ENCODE measurements around the gene MLLT11. TPM values are rescaled to one million over a fixed set of nuclear protein-coding genes. Genes with fewer than 3 reads are reported as not detected.

The MLLT11 gene
- polyA plus RNA-seq (2013, experiment 1 of 2), result 36.6 TPM
- 48.0 TPM for polyA plus RNA-seq (2013, experiment 2 of 2)

DNA sequence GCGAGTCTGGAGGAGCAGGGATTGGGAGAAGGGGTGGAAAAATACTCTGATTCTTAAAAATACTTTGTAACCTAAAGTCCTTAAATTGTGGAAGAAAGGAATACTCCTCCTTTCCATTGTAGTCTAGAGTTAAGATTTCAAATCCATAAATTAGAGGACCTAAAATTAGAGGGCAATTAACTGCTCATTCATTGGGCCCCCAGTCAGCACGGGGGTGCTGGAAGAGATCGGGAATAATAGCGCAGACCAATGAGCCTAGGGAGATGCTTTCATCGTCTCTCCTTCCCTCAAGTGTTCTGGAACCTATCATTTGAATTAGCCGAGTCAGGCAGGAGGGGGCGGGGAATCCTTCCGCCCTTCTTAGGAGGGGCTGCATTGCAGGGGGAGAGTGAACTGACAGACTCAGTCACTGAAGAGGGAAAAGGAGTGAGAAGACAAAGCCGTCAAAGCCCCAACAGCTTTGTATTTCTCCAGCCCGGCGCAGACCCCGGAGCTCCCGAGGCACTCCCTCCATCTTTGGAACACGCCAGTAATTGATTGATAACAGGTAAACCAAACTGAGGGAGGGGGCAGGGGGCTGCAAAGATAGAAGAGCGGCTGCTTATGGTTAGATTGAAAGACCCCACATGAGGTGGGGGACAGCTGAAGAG lies at the start of gene MLLT11:
Gene MLLT11 (plus strand): TSS at position 391 of the 650 bp plus-strand sequence. CDS start 6,828 bp downstream, outside the sequence.
- Histone ChIP-seq H3K4me1 (ENCODE audit: insufficient read depth, low read length) (peaks cover 24% of the 10 kb centered on the region), H3K4me3 (ENCODE audit: low read length) (peak within 1 kb of the TSS; percentile 77)
- 0% methylated on average over 14 of the region's 15 CpGs for WGBS

DNA sequence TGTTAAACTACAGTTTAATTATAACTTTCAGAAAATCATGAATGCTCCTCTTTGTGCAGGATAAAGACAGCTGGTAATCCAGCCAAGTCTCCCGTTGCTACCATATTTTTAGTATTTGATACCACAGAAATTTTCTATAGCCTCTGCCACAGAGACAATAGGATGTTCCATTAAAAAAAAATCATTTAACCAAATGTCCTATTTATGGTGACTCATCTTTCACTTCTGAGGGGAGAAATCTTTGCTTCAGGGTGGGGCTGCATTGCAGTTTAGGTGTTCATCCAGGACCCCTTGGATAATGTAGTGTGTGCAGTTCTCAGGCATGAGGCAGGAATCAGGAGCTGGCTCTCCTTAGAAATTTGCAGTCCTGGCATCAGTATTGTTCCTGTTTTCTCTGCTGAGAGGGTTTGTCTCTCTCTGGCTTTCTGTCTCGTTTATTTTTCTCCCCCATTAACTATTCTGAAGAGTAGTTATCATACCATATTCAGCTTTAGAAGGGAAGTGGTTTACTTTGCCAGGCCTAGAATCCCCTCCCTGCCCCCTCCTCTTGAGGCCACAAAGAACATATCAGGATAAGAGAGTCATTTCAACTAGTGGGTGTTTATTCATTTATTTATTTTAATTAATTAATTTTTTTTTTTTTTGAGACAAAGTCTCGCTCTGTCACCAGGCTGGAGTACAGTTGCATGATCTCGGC lies 48.9 kb upstream of the MLLT11 start:
- Histone ChIP-seq H3K27me3 (ENCODE audit: insufficient read depth, low read length) (no peaks in the 10 kb centered on the region), H3K4me3 (ENCODE audit: low read length) (no peak overlapping the region), H3K9me3 (ENCODE audit: insufficient read depth, low read depth, low read length) (no peaks in the 10 kb centered on the region), H3K36me3 (ENCODE audit: insufficient read depth, low read length) (no peaks in the 10 kb centered on the region), H3K27ac (ENCODE audit: low read depth, low read length) (no peak overlapping the region), H3K9ac (ENCODE audit: low read depth, low read length) (no peak overlapping the region), H3K4me1 (ENCODE audit: insufficient read depth, low read length) (peaks cover 13% of the 10 kb centered on the region)
- 97% methylated on average over 3 of the region's 4 CpGs for WGBS

More for the DNA sequence above, at the start of gene MLLT11:
- H3K36me3 ChIP-seq (ENCODE audit: insufficient read depth, low read length), result peaks cover 31% of the 10 kb centered on the region
- H3K9me3 ChIP-seq (ENCODE audit: insufficient read depth, low read depth, low read length), result no peaks in the 10 kb centered on the region
- no peaks in the 10 kb centered on the region for H3K27me3 ChIP-seq (ENCODE audit: insufficient read depth, low read length)
- H3K9ac ChIP-seq (ENCODE audit: low read depth, low read length), result peak within 1 kb of the TSS; percentile 85
- peak within 1 kb of the TSS; percentile 90 for H3K27ac ChIP-seq (ENCODE audit: low read depth, low read length)

DNA sequence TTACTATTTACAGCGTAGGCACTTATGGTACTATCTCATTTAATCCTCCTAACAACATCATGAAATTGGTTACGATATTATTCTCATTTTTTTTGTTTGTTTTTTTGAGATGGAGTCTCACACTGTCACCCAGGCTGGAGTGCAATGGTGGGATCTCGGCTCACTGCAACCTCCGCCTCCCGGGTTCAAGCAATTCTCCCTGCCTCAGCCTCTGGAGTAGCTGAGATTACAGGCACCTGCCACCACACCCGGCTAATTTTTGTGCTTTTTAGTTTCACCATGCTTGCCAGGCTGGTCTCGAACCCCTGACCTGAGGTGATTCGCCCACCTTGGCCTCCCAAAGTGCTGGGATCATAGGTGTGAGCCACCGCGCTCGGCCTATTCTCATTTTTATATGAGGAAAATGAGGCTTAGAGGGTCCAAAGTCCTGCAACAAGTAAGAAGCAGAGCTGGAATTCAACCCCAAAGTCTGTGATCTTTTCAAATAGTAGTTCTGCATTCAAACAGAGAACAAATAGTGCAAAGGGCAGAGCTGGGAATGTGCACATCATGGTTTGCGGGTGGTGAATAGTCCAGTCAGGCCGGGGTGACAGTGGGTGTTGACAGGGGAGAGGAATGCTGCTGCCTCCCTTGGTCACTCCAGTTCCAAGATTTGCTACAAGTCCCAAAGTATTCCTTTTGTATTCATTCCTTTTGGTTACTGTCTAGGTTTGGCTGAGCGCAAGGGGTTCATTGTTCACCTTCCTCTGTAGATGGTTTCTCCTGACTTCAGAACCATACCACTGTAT lies 47.3 kb upstream of the MLLT11 start:
- Histone ChIP-seq H3K4me3 (ENCODE audit: low read length) (no peak overlapping the region), H3K36me3 (ENCODE audit: insufficient read depth, low read length) (peaks cover 2% of the 10 kb centered on the region), H3K27ac (ENCODE audit: low read depth, low read length) (no peak overlapping the region), H3K9ac (ENCODE audit: low read depth, low read length) (no peak overlapping the region), H3K27me3 (ENCODE audit: insufficient read depth, low read length) (no peaks in the 10 kb centered on the region), H3K9me3 (ENCODE audit: insufficient read depth, low read depth, low read length) (no peaks in the 10 kb centered on the region), H3K4me1 (ENCODE audit: insufficient read depth, low read length) (peaks cover 5% of the 10 kb centered on the region)
- WGBS, result 95% methylated on average over 14 of the region's 14 CpGs

- 94% methylated on average over 2 of the region's 2 CpGs for WGBS
- Histone ChIP-seq H3K36me3 (ENCODE audit: insufficient read depth, low read length) (peaks cover 8% of the 10 kb centered on the region), H3K27ac (ENCODE audit: low read depth, low read length) (no peak overlapping the region), H3K4me3 (ENCODE audit: low read length) (no peak overlapping the region), H3K4me1 (ENCODE audit: insufficient read depth, low read length) (peaks cover 3% of the 10 kb centered on the region; the same call in 1 of the 2 replicates), H3K9ac (ENCODE audit: low read depth, low read length) (no peak overlapping the region), H3K9me3 (ENCODE audit: insufficient read depth, low read depth, low read length) (no peaks in the 10 kb centered on the region), H3K27me3 (ENCODE audit: insufficient read depth, low read length) (no peaks in the 10 kb centered on the region)
These were observed 46.7 kb upstream of the MLLT11 start for GRCh38 chr1:151013518-151013917.

DNA sequence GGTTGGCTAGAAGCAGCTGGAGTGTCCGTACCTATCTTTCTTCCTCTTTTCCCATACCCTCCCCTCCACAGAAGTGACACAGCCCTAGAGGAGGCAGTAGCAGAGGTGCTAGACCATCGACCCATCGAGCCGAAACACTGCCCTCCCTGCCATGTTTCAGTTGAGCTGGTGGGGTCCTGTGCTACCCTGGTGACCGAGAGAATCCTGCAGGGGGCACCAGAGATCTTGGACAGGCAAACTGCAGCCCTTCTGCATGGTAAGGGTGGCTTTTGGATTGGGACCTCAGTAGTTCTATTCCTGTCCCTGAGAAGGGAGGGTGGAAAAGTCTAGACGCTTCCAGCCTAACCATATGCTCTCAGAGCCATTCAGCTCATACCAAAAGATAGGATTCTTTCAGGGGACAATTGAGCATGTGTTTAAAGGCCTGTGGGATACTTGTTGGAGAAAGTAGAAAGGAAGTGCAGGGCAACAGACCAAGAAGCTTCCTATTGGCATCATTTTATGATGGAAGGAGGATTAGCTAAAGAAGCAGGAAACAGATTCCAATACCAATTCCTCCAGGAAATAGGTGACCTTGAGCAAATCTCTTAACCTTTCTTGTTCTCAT lies 35.6 kb upstream of the MLLT11 start:
- H3K4me3 ChIP-seq (ENCODE audit: low read length), result no peak overlapping the region
- H3K27ac ChIP-seq (ENCODE audit: low read depth, low read length), result no peak overlapping the region
- H3K27me3 ChIP-seq (ENCODE audit: insufficient read depth, low read length), result no peaks in the 10 kb centered on the region
- no peaks in the 10 kb centered on the region for H3K9me3 ChIP-seq (ENCODE audit: insufficient read depth, low read depth, low read length)
- WGBS, result 51% methylated on average over 5 of the region's 6 CpGs
- no peak overlapping the region for H3K9ac ChIP-seq (ENCODE audit: low read depth, low read length)
- no peaks in the 10 kb centered on the region for H3K4me1 ChIP-seq (ENCODE audit: insufficient read depth, low read length)
- H3K36me3 ChIP-seq (ENCODE audit: insufficient read depth, low read length), result peaks cover 38% of the 10 kb centered on the region

DNA sequence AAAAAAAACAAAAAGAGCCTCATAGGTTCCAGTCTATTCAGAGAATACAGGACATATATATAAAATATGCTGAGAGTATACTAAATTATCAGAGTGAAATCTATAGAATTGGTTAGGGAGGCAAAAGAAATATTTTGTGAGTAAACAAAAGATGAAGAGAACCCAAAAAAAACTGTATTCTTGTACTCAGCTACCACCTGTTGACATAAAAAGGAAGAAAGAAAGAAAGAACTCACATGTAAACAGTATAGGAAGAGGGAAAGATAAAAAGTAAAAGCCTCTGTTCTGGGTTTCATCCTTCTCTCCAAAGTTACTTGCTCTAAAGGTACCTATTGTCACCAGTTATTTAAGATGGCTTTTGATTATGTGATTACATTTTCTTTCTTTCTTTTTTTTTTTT lies 33.7 kb upstream of the MLLT11 start:
- Histone ChIP-seq H3K36me3 (ENCODE audit: insufficient read depth, low read length) (peaks cover 48% of the 10 kb centered on the region), H3K4me3 (ENCODE audit: low read length) (no peak overlapping the region), H3K27ac (ENCODE audit: low read depth, low read length) (no peak overlapping the region), H3K9ac (ENCODE audit: low read depth, low read length) (no peak overlapping the region), H3K9me3 (ENCODE audit: insufficient read depth, low read depth, low read length) (no peaks in the 10 kb centered on the region), H3K4me1 (ENCODE audit: insufficient read depth, low read length) (no peaks in the 10 kb centered on the region), H3K27me3 (ENCODE audit: insufficient read depth, low read length) (no peaks in the 10 kb centered on the region)

DNA sequence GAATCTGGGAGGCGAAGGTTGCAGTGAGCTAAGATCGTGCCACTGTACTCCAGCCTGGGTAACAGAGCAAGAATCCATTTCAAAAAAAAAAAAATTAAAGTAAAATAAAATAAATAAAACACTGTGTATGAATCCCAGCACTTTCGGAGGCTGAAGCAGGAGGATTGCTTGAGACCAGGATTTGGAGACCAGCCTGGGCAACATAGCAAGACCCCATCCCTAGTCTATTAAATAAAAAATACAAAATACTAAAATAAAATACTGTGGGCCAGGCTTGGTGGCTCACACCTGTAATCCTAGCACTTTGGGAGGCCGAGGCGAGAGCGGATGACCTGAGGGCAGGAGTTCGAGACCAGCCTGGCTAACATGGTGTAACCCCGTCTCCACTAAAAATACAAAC lies 28.0 kb upstream of the MLLT11 start:
- Histone ChIP-seq H3K9ac (ENCODE audit: low read depth, low read length) (no peak overlapping the region), H3K27me3 (ENCODE audit: insufficient read depth, low read length) (no peaks in the 10 kb centered on the region), H3K27ac (ENCODE audit: low read depth, low read length) (no peak overlapping the region), H3K4me1 (ENCODE audit: insufficient read depth, low read length) (0 out of 2 replicates have a peak, but pooled peaks cover 3% of the 10 kb centered on the region), H3K36me3 (ENCODE audit: insufficient read depth, low read length) (peaks cover 51% of the 10 kb centered on the region), H3K9me3 (ENCODE audit: insufficient read depth, low read depth, low read length) (no peaks in the 10 kb centered on the region), H3K4me3 (ENCODE audit: low read length) (no peak overlapping the region)
- WGBS, result 95% methylated on average over 7 of the region's 8 CpGs

DNA sequence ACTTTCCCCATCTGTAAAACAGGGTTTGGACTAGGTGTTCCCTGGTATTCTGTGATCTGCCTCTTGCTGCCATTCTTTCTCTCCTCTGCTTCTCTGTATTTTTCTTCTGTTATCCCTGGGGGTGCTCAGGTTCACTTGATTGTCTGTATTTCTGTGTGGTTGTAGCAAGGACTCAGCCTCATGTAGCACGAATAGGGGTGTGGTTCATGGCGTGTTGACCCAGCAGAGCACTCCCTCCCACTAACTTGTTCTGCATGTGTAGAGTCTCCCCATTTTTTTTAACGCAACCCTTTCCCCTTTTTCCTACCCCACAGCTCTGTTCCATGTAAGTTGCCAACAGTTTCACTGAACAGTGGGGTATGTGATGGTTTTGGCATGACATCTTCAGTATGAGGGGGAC lies 25.0 kb upstream of the MLLT11 start:
- Histone ChIP-seq H3K27ac (ENCODE audit: low read depth, low read length) (no peak overlapping the region), H3K36me3 (ENCODE audit: insufficient read depth, low read length) (peaks cover 30% of the 10 kb centered on the region), H3K4me1 (ENCODE audit: insufficient read depth, low read length) (peaks cover 3% of the 10 kb centered on the region; the same call in 1 of the 2 replicates), H3K27me3 (ENCODE audit: insufficient read depth, low read length) (no peaks in the 10 kb centered on the region), H3K9me3 (ENCODE audit: insufficient read depth, low read depth, low read length) (no peaks in the 10 kb centered on the region), H3K4me3 (ENCODE audit: low read length) (no peak overlapping the region), H3K9ac (ENCODE audit: low read depth, low read length) (no peak overlapping the region)
- WGBS, result 100% methylated on average over 3 of the region's 3 CpGs

GRCh38 chr1:151036356-151036755 lies 23.8 kb upstream of the MLLT11 start, which contains the start of gene BNIPL:
Gene BNIPL (plus strand): TSS chr1:151036586. CDS start chr1:151036726, 140 bp downstream.
- Histone ChIP-seq H3K27ac (ENCODE audit: low read depth, low read length) (peak within 1 kb of the TSS; percentile 41; the same call in 1 of the 2 replicates), H3K9me3 (ENCODE audit: insufficient read depth, low read depth, low read length) (no peaks in the 10 kb centered on the region), H3K36me3 (ENCODE audit: insufficient read depth, low read length) (peaks cover 24% of the 10 kb centered on the region), H3K4me3 (ENCODE audit: low read length) (no peak within 1 kb of the TSS; the same call in 1 of the 2 replicates), H3K9ac (ENCODE audit: low read depth, low read length) (no peak within 1 kb of the TSS), H3K27me3 (ENCODE audit: insufficient read depth, low read length) (no peaks in the 10 kb centered on the region), H3K4me1 (ENCODE audit: insufficient read depth, low read length) (peaks cover 3% of the 10 kb centered on the region; the same call in 1 of the 2 replicates)
- whole genome bisulfite sequencing, result no CpG with 5 or more reads among the region's 2 CpGs

GRCh38 chr1:151037032-151037431 lies 23.2 kb upstream of the MLLT11 start:
- no peaks in the 10 kb centered on the region for H3K27me3 ChIP-seq (ENCODE audit: insufficient read depth, low read length)
- no peak overlapping the region for H3K27ac ChIP-seq (ENCODE audit: low read depth, low read length)
- no peak overlapping the region for H3K9ac ChIP-seq (ENCODE audit: low read depth, low read length)
- 85% methylated on average over 6 of the region's 6 CpGs for WGBS
- H3K4me1 ChIP-seq (ENCODE audit: insufficient read depth, low read length), result peaks cover 3% of the 10 kb centered on the region; the same call in 1 of the 2 replicates
- H3K4me3 ChIP-seq (ENCODE audit: low read length), result no peak overlapping the region
- H3K36me3 ChIP-seq (ENCODE audit: insufficient read depth, low read length), result peaks cover 20% of the 10 kb centered on the region
- no peaks in the 10 kb centered on the region for H3K9me3 ChIP-seq (ENCODE audit: insufficient read depth, low read depth, low read length)

Measured in HUES64 (cell line).